Stimulated activated CD4-positive, alpha-beta T cell treated with anti-CD3 and anti-CD28 coated beads, Interleukin-1b, Interleukin-23, amount 100 ng/mL, for 4 hours (primary cell): ENCODE results near the gene GTF3C6.
"Not testable (repeated sequence)": the region's sequence is repeated elsewhere in the genome, so short reads cannot be mapped to it uniquely, and the experiment has no call there.

ENCODE experiments used
- DNase-seq, 2 donors: peaks; one replicate each; pipeline ENCODE4 v3.0.0-alpha.2; 2020; ENCODE audit warnings: low read depth in 2 of 2

The GTF3C6 gene, protein sequence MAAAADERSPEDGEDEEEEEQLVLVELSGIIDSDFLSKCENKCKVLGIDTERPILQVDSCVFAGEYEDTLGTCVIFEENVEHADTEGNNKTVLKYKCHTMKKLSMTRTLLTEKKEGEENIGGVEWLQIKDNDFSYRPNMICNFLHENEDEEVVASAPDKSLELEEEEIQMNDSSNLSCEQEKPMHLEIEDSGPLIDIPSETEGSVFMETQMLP

DNA sequence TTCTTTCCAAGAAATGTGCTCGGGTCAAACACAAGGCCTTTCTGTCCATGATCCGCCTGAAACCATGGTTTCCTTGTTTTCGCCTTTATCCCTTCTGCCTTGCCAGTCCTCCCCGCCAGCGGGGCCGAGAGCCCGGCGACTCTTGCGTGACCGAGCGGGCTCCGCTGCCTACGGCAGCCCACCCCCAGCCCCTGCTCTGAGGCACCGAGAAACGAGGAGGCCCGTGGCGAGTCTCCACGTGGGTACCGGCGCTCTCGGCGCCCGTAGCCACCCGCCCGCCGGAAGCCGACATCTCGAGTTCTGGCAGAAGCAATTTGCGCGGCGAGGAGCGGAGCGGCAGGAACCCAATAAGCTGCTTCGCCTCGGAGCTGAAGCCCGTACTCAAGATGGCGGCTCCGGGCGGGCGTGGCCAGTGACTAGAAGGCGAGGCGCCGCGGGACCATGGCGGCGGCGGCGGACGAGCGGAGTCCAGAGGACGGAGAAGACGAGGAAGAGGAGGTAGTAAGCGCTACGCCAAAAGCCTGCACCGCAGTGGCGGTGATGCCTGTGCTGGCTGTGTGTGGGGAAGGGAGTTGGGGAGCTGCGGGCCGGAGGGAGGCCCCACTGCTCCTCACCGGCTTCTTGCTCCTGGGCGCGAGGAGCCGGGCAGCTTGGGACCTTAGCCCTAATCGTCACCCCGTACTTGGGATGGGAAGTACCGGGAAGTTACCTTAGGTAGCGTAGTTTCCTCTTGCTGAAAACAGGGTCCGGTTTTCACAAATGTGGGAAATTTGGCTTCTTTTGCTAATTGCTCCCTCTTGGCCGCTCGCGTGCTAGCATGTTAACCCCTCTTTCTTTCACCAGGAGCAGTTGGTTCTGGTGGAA is at the start of gene GTF3C6:
GTF3C6 (plus strand) TSS at position 378 of the 864 bp plus-strand sequence; CDS start at position 442, 64 bp downstream.
- peak; percentile 84 to 86 for DNase-seq

- DNase-seq, result no peak
Observed at GRCh38 chr6:110930781-110931180, 27.7 kb upstream of the GTF3C6 start.

GRCh38 chr6:110933912-110934311 is 24.6 kb upstream of the GTF3C6 start:
- DNase-seq, result no peak

GRCh38 chr6:110934381-110934898 is 24.1 kb upstream of the GTF3C6 start:
- DNase-seq, result no peak

DNA sequence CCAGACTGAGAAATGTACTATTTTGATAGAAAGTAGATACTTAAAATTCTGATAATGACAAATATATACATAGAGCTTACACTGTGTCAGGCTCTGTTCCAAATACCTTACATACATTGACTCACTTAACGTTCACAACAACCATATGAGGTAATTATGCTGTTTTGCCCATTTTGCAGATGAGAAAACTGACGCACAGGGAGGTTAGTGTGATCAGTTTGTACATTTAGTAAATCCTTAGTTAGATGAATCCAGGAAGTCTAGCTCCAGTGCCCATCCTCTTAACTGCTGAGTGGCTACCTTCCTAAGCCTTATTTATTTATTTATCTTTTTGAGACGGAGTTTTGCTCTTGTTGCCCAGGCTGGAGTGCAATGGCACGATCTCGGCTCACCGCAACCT is 23.3 kb upstream of the GTF3C6 start:
- no peak for DNase-seq

- DNase-seq, result no peak
Observed at GRCh38 chr6:110938171-110938570, 20.3 kb upstream of the GTF3C6 start.

GRCh38 chr6:110939429-110940200 is 18.9 kb upstream of the GTF3C6 start:
- no peak for DNase-seq

DNA sequence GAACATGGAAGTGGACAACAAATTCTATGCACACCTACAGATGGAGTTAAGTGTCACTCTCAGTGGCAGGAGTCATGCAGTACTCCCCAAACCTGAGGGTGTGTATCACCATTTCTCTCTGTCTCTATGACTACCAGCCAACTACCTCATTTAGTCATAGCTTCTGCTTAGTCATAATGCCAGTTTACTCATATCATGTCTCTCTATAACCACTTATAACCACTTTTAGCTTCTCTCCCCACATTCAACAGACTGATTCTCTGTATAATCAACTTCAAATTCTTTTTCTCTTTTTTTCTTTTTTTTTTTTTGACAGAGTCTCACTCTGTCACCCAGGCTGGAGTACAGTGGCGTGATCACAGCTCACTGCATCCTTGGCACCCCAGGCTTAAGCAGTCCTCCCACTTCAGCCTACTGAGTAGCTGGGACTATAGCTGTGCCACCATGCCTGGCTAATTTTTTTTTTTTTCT is 13.8 kb upstream of the GTF3C6 start:
- DNase-seq, result peak; percentile 11 to 12

DNA sequence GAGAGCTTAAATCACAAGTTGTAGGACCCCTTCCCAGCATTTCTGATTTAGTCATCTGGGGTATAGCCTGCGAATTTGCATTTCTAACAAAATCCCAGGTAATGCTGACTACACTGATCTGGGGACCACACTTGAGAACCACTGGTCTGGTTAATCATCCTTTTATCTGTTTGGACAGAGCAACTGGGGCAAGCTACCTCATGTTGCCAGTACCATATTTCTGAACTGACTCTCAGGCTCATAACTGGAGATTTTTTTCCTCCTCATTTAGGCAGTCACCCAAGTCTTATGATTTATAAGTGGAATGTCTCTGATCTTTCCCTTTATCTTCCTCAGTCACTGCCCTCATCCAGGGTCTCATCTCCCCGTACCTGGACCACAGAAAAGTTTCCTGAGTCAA is 12.0 kb upstream of the GTF3C6 start:
- DNase-seq, result no peak

DNA sequence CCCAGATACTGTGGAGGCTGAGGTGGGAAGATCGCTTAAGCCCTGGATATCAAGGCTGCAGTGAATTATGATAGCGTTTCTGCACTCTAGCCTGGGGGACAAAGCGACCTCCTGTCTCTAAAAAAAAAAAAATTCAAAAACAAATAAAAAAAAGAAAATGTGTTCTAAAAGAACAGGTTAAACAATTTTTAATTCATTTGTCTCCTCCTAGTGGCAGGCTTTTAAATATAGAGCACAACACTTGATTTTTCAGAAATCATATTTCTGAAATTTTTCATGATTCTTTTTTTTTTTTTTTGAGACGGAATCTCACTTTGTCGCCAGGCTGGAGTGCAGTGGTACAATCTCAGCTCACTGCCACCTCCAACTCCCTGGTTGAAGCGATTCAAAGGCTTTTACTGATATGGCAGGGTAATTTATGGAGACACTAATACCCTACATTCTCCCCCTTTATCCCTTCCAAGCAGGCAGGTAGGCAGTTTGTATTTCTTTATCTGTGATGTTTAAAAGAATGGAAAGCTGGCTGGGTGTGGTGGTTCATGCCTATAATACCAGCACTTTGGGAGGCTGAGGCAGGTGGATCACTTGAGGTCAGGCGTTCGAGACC is 8.7 kb upstream of the GTF3C6 start:
- DNase-seq, result no peak

- no peak for DNase-seq
Observed at GRCh38 chr6:110950440-110950839, 8.1 kb upstream of the GTF3C6 start.

- no peak for DNase-seq
Observed at GRCh38 chr6:110951008-110951407, 7.5 kb upstream of the GTF3C6 start.

GRCh38 chr6:110951986-110952794 is 6.3 kb upstream of the GTF3C6 start:
- DNase-seq, result no peak

GRCh38 chr6:110953633-110954303 is 4.7 kb upstream of the GTF3C6 start:
- DNase-seq, result no peak

DNA sequence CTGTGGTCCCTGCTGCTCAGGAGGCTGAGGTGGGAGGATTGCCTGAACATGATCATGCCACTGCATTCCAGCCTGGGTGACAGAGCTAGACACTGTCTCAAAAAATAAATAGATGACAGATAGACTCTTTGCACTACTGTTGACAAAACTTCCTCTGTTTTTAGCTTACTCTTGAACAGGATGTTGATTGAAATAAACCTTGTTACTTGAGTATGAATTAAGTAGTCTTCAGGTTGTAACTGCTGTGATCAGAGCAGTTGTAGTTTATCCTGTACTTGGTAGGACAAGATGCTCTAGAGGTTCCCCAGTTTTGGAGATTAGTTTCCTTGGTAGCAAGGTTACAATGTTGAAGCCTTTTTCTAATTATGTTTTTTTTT is 1.5 kb downstream of the GTF3C6 start:
- no peak for DNase-seq

DNA sequence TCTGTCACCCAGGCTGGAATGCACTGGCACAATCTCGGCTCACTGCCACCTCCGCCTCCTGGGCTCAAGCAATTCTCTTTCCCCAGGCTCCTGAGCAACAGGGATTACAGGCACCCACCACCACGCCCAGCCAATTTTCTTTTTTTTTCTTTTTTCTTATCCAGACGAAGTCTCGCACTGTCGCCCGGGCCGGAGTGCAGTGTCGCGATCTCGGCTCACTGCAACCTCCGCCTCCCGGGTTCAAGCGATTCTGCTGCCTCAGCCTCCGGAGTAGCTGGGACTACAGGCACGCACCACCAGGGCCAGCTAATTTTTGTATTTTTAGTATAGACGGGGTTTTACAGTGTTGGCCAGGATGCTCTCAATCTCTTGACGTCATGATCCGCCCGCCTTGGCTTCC is 4.1 kb downstream of the GTF3C6 start:
- not testable (repeated sequence) for DNase-seq

DNA sequence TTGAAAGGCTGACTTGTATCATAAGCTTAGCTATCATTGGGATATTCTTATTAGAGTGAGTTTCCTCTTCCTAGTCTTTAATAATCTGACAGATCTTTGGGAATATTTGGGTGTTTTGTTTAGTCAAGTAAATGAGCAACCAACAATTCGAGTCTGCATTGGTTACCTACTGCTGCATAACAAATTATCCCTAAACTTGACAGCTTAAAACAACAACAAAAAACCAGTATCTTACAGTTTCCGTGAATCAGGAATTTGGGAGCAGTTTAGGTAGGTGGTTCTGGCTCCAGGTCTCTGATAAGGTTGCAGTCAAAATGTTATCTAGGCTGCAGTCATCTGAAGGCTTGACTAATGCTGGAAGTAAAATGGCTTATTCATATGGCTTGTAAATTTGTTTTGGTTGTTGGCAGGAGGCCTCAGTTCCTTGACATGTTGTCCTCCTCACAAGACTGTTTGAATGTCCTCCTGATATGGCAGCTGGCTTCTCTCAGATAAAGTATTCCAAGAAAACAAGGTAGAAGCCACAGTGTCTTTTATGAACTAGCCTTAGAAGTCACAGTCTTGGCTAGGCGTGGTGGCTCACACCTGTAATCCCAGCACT is 7.2 kb downstream of the GTF3C6 start:
- no peak for DNase-seq

DNA sequence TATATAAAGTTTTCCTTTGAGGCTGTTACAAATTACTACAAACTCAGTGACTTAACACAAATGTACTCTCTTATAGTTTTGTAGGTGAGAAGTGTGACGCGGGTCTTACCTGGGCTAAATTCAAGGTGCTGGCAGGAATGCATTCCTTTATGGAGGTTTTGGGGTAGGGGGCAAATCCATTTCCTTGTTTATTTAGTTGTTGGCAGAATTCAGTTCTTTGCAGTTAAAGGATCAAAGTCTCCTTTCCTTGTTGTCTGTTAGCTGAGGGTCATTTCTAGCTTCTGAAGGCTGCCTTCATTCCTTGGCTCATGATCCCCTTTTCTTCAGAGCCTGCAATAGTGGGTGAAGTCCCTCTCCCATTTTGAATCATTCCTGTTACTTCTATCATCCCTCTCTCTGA is 10.2 kb downstream of the GTF3C6 start:
- not testable (repeated sequence) for DNase-seq

DNA sequence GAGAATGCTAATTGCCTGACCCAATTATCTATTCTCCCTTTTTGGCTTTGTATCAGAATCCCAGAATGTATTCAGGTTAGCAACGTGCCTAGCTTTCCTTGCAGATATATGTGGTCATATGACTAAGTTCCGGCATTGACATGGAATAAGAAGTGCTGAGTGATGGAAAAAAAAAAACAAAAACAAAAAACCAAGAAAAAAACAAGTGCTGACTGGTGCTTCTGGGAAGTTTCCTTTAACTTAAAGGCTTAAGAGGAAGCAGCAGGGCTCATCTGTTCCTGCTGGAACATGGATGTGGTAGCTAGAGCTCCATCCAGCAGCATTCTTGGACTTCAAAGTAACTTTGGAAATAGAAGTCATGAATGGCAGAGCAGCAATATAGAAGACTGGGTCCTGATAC is 13.0 kb downstream of the GTF3C6 start:
- no peak for DNase-seq

DNA sequence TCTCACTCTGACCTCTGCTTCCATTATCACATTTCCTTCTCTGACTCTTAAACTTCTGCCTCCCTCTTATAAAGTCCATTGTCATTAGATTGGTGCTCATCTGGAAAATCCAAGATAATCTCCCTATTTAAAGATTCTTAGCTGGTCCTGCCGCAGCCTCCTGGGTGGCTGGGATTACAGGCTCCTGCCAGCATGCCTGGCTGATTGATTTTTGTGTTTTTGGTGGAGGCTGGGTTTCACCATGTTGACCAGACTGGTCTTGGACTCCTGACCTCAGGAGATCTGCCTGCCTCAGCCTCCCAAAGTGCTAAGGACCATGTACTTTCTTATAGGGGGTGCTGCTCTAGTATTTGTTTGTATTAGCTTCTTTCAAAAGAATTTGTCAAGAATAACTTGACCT is 18.1 kb downstream of the GTF3C6 start:
- DNase-seq, result no peak
